GM18502 (cell line): Measurements from ENCODE around the gene FAM151B.
"Not testable (repeated sequence)": the region's sequence is repeated elsewhere in the genome, so short reads cannot be mapped to it uniquely, and the experiment has no call there.

Experiments
- ATAC-seq: cut with Tn5 transposase; IDR thresholded peaks from one replicate; pipeline ENCODE4 v1.9.1; 2021; ENCODE audit warnings: mild to moderate bottlenecking; ENCODE audit not compliant: unreplicated experiment, poor library complexity

FAM151B gene

DNA sequence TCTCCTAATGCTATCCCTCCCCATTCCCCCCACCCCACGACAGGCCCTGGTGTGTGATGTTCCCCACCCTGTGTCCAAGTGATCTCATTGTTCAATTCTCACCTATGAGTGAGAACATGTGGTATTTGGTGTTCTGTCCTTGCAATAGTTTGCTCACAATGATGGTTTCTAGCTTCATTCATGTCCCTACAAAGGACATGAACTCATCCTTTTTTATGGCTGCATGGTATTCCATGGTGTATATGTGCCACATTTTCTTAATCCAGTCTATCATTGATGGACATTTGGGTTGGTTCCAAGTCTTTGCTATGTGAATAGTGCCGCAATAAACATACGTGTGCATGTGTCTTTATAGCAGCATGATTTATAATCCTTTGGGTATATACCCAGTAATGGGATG lies 92.4 kb downstream of the FAM151B start:
- not testable (repeated sequence) for ATAC-seq

DNA sequence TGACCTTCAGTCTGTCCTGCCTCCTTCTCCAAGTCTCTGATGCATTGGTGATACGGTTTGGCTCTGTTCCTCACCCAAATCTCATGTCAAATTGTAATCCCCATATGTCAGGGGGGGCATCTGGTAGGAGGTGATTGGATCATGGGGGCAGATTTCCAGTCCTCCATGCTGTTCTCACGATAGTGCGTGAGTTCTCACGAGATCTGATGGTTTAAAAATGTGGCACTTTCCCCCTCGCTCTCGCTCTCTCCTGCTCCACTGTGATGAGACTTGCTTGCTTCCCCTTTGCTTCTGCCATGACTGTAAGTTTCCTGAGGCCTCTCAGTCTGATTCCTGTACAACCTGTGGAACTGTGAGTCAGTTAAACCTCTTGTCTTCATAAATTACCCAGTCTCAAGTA lies 96.9 kb downstream of the FAM151B start:
- ATAC-seq = no peak

DNA sequence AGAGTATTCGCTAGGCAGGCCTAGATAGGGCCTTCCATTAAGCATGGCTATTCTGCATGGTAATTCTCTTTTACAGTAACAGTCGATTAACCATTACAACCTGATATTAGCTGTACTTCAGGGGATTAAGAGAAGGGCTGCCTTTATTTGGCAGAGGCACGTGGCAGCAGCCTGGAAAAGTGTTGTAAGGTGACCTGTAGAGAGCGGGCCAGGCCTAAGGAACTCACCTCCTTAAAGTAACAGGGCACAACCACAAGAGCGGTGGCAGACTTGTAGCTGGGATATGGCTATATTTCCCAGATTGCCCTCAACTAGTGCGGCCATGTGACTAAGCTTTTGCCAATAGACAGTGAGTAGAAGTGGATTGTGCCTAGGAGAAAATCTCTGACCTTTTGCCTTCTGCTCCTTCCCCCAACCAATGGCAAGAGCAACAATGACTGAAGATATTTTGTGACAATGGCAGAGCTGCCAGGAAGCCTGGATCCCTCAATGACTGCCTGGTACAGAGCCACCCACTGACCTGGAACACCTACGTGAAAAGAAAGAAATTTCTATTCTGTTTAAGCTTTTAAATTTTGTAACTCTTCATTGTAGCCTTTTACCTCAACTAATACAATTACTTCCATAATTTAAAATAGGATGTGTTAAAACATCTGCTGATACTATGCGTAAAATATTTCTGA lies 101.1 kb downstream of the FAM151B start:
- no peak for ATAC-seq

DNA sequence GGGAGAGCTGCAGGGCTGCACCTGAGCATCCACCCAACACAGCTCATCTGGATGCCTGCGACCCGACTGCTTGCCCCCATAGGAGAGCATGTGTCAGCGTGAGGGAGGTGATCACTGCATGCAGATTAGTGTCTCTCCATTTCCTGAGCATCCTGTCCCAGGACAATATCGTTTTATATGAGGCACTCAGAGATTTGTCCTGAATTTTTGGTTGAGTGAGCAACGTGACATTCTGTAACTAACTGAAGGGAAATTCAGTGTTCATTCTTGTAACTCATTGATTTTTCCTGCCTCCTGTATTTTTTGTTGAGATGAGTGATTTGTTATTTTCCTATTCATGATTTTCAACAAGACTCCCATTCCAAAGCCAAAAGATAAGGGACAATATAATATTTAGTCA lies 102.9 kb downstream of the FAM151B start:
- no peak for ATAC-seq

DNA sequence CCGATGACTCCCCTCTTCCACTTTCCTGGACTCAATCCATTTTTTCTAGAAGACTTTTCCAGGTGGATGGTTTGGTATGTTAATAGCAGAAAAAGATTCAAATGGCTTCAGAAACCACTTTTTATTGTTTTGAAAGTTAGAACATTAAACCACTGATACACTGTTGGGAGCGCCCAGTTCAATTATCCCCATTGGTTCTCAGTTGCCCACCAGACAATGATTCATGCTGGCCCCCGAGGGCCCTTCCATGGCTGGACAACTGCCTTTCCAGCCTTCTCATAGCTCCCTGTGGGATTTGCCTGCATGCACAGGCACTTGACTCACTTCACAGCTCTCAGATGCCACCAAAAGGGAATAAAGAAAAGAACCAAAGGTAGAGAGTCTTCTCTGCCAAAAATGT lies 103.5 kb downstream of the FAM151B start:
- no peak for ATAC-seq

DNA sequence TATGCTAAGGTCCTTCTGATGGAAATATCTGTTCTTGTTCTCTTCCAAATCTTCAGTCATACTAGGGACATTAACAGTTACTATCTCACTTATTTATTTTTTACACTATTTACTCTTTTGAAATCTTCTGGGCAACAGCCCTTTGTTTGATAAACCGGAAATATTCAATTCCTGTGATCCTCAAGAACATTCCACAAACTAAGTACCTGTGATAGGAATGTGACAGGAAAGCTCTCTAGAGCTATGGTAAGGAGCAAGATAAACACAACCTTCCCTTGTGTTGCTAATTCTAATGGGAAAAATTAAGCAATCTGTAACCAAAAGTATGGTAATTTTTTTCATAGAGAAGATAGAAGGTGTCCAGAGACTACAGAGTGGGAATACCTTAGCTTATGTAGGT lies 104.2 kb downstream of the FAM151B start:
- no peak for ATAC-seq
